PC-3 (cell line): Measurements from ENCODE around the gene STX4. TPM values are rescaled to one million over a fixed set of nuclear protein-coding genes. Genes with fewer than 3 reads are reported as not detected.

Experiments
- ATAC-seq: fragments of 200-7000 bp; cut with Tn5 transposase; 2 replicates; pipeline ENCODE4 v1.9.1; 2020; ENCODE audit warnings: mild to moderate bottlenecking, moderate library complexity
- BruUV-seq: library from RNA; stranded (reverse); fragments of 400-500 nt; replicated peaks from 2 replicates; lab custom pipeline; 2021; lab: Mats Ljungman, UMichigan
- CTCF ChIA-PET: fragments of 300-600 bp; sonication (Branson Sonifier 250); formaldehyde crosslinking; loops from one replicate; lab custom pipeline; 2022; ENCODE audit warnings: antibody characterized with exemption; lab: Charles Lee
- POLR2A ChIA-PET: fragments of 300-600 bp; sonication (Branson Sonifier 250); formaldehyde crosslinking; loops from one replicate; lab custom pipeline; 2022; ENCODE audit warnings: antibody characterized with exemption; ENCODE audit not compliant: unreplicated experiment; lab: Charles Lee
- DNase-seq: peaks from one replicate; pipeline ENCODE4 v3.0.0-alpha.2; 2015
- H2AFZ ChIP-seq: fragments of 300-600 bp; sonication (generic); 2 replicates; pipeline ENCODE4 v1.6.0; 2016; ENCODE audit warnings: antibody characterized with exemption, low read length
- H3F3A ChIP-seq: fragments of 300-600 bp; sonication (generic); one replicate; pipeline ENCODE4 v1.6.0; 2017; ENCODE audit warnings: antibody characterized with exemption, low read length, control low read depth, mild to moderate bottlenecking; ENCODE audit not compliant: unreplicated experiment
- H3K27ac ChIP-seq: fragments of 300-600 bp; sonication (generic); 2 replicates; pipeline ENCODE4 v1.5.1; 2016; ENCODE audit warnings: mild to moderate bottlenecking, low read length
- H3K27me3 ChIP-seq: fragments of 300-600 bp; sonication (generic); 2 replicates; pipeline ENCODE4 v1.6.1; 2016; ENCODE audit warnings: low read length, mixed read lengths
- H3K36me3 ChIP-seq: fragments of 300-600 bp; sonication (generic); 2 replicates; pipeline ENCODE4 v1.6.1; 2016; ENCODE audit warnings: low read depth, mixed run types, low read length, mixed read lengths
- H3K4me1 ChIP-seq: fragments of 300-600 bp; sonication (generic); 2 replicates; pipeline ENCODE4 v1.5.1; 2016; ENCODE audit warnings: low read length; ENCODE audit not compliant: insufficient read depth
- H3K4me2 ChIP-seq: fragments of 300-600 bp; sonication (generic); 2 replicates; pipeline ENCODE4 v1.6.0; 2016; ENCODE audit warnings: low read length
- H3K4me3 ChIP-seq: fragments of 300-600 bp; sonication (generic); 2 replicates; pipeline ENCODE4 v1.5.1; 2016; ENCODE audit warnings: mild to moderate bottlenecking, low read length, mixed read lengths
- H3K79me2 ChIP-seq: fragments of 300-600 bp; sonication (generic); 2 replicates; pipeline ENCODE4 v1.6.1; 2017; ENCODE audit warnings: low read length, mixed read lengths
- H3K9ac ChIP-seq: fragments of 300-600 bp; sonication (generic); 2 replicates; pipeline ENCODE4 v1.6.0; 2016; ENCODE audit warnings: mild to moderate bottlenecking, low read length
- H3K9me2 ChIP-seq: fragments of 300-600 bp; sonication (generic); replicated peaks from 2 replicates; pipeline ENCODE4 v1.6.1; 2016; ENCODE audit warnings: mixed run types, low read length, mixed read lengths
- H3K9me3 ChIP-seq: fragments of 300-600 bp; sonication (generic); 2 replicates; pipeline ENCODE4 v1.6.1; 2016; ENCODE audit warnings: low read length, mixed read lengths
- H4K20me1 ChIP-seq: fragments of 300-600 bp; sonication (generic); 2 replicates; pipeline ENCODE4 v1.6.1; 2016; ENCODE audit warnings: low read length, mixed read lengths
- CTCF ChIP-seq: fragments of 300-600 bp; sonication (generic); conservative IDR thresholded peaks from 2 replicates; pipeline ENCODE4 v1.5.1; 2017; ENCODE audit warnings: antibody characterized with exemption, low read depth, mild to moderate bottlenecking, low read length
- EZH2 ChIP-seq: fragments of 300-600 bp; sonication (generic); IDR thresholded peaks from one replicate; pipeline ENCODE4 v1.6.1; 2017; ENCODE audit warnings: antibody characterized with exemption, mild to moderate bottlenecking, low read length; ENCODE audit not compliant: unreplicated experiment
- EZH2phosphoT487 ChIP-seq: fragments of 300-600 bp; sonication (generic); IDR thresholded peaks from 2 replicates; pipeline ENCODE4 v1.6.1; 2018; ENCODE audit warnings: mild to moderate bottlenecking, antibody characterized with exemption, low read length, borderline replicate concordance
- intact Hi-C: fragments of 100-400 bp; cut with micrococcal nuclease; formaldehyde crosslinking; loops from 2 replicates; pipeline ENCODE4 v1.9.0; 2023
- total RNA-seq: library from RNA; depleted of rRNA; stranded (reverse); fragments of >200 nt; gene quantifications from 2 replicates; pipeline ENCODE4 v1.2.3, GENCODE V29; 2014

Gene STX4
- total RNA-seq, 1 experiment from 2014 or later = 27.4 TPM

DNA sequence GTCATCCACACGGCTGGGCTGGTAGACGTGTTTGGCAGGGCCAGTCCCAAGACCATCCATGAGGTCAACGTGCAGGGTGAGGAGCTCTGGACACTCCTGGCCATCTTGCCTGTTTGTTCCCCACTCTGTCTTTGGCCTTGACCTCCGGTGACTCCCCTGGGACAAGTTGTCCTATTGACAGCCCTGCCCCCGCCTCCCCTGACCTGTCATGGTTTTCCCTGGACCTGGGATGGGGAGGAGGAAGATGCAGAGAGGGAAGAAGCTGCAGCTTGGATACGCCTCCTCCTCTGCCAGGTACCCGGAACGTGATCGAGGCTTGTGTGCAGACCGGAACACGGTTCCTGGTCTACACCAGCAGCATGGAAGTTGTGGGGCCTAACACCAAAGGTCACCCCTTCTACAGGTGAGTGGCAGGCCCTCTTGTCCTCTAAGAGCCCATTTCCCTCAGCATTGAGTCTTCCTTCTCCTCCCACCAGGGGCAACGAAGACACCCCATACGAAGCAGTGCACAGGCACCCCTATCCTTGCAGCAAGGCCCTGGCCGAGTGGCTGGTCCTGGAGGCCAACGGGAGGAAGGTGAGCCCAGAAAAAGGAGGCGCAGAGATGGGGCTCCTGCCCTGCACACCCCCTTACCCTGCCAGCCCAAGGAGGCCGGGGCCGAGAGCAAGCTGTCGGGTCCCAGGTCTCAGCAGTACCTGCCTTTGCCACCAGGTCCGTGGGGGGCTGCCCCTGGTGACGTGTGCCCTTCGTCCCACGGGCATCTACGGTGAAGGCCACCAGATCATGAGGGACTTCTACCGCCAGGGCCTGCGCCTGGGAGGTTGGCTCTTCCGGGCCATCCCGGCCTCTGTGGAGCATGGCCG is 47.0 kb upstream of the STX4 start:
- H3K27ac ChIP-seq = no peak overlapping the region
- H3K4me3 ChIP-seq = no peak overlapping the region
- no peak for ATAC-seq
- H3K27me3 ChIP-seq = no peaks in the 10 kb centered on the region
- no peaks in the 10 kb centered on the region for H3K9me3 ChIP-seq
- peaks cover 7% of the 10 kb centered on the region; the same call in 1 of the 2 replicates for H3K4me1 ChIP-seq
- no peak overlapping the region for H3K4me2 ChIP-seq
- no peaks in the 10 kb centered on the region for H3K79me2 ChIP-seq
- H3F3A ChIP-seq = no peaks in the 10 kb centered on the region
- no peaks in the 10 kb centered on the region for H4K20me1 ChIP-seq
- BruUV-seq = no TSS peak
- H3K36me3 ChIP-seq = no peaks in the 10 kb centered on the region
- TF ChIP-seq CTCF = no peak
- no peak for TF ChIP-seq EZH2phosphoT487
- no peak for TF ChIP-seq EZH2
- ChIA-PET POLR2A (no interaction called here), CTCF (interaction anchor here (1.6 to 1.8 kb wide), 2 partner anchors 88 to 156 kb away, joined by 5 to 11 read pairs; partner anchors contain the start of genes ZNF646 and ZNF668)
- no peak for DNase-seq
- no peak overlapping the region for H2AFZ ChIP-seq
- intact Hi-C loops = no loop called here
- no peaks in the 10 kb centered on the region for H3K9me2 ChIP-seq
- no peak overlapping the region for H3K9ac ChIP-seq

- intact Hi-C loops = no loop called here
- Histone ChIP-seq H3K79me2 (no peaks in the 10 kb centered on the region), H2AFZ (no peak overlapping the region), H3K4me1 (peaks cover 7% of the 10 kb centered on the region; the same call in 1 of the 2 replicates), H3K4me2 (no peak overlapping the region), H3F3A (no peaks in the 10 kb centered on the region), H3K36me3 (no peaks in the 10 kb centered on the region), H4K20me1 (no peaks in the 10 kb centered on the region), H3K27ac (no peak overlapping the region), H3K27me3 (no peaks in the 10 kb centered on the region), H3K9me3 (no peaks in the 10 kb centered on the region), H3K9ac (no peak overlapping the region), H3K9me2 (no peaks in the 10 kb centered on the region), H3K4me3 (no peak overlapping the region)
- CTCF ChIA-PET = no interaction called here
- DNase-seq (no peak), ATAC-seq (no peak)
- no peak for TF ChIP-seq CTCF
- TF ChIP-seq EZH2 = no peak
- TF ChIP-seq EZH2phosphoT487 = no peak
- POLR2A ChIA-PET = no interaction called here
- no TSS peak for BruUV-seq
Observed at GRCh38 chr16:30987581-30988190, 45.7 kb upstream of the STX4 start.
